ENCODE measurements around the gene OR10X1.

DNA sequence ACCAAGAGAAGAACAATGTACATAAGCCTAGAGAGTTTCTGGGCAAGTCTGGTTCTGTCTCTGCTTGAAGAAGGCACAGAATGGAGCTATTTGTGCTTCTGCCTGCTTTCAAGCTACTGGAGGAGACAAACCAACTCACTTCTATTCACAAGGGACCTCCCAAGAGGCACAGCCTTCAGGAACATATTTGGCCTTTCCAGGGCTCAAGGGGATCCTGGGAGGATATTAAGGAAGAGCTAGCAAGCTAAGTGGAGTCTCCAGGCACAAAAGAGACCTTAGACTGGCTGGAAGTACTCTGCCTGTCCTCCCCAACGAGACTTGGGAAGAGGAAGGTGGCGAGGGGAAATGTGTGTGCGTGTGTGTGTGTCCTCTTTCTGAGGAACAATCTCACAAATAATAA is 25.3 kb downstream of the OR10X1 start, which contains the start of gene OR6Y1:
- TF ChIP-seq EZH2phosphoT487 (IDR thresholded peaks at IDR 0.05; ENCODE audit: insufficient read depth, low read depth) (no peak), EZH2 (IDR thresholded peaks at IDR 0.05; ENCODE audit: insufficient read depth, poor library complexity, severe bottlenecking) (no peak)

All from GM23248 (cell line).